ENCODE data around the gene LBH. TPM values are rescaled to one million over a fixed set of nuclear protein-coding genes. Genes with fewer than 3 reads are reported as not detected.

Gene LBH
- total RNA-seq, 1 donor from 2014 or later = 74.7 TPM

DNA sequence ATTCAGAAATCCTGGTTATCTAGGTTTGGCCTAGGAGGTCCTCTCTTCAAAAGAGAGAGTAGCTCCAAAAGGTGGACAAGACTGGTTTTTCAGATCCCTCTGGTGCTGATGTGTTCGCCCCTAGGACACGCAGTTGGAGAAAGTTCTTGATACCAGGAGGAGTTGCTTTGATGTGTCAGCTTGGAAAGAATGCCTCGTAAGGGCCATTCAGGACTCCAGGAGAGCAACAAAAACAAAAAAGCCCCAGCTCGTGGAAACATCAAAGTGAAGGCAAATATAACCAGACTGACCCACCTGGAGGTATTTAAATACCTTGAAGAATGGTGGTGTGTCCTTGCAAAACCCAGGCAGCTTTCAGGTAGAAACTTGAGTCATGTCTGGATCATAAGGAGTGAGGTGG lies 12.5 kb upstream of the LBH start:
- Mint-ChIP-seq H3K4me1 (ENCODE audit: unreplicated experiment) (peaks cover 3% of the 10 kb centered on the region), H3K9me3 (ENCODE audit: unreplicated experiment) (no peaks in the 10 kb centered on the region), H3K4me3 (ENCODE audit: unreplicated experiment) (no peak overlapping the region), H3K36me3 (ENCODE audit: unreplicated experiment) (no peaks in the 10 kb centered on the region), H3K27me3 (ENCODE audit: unreplicated experiment) (peaks cover 3% of the 10 kb centered on the region), H3K27ac (ENCODE audit: unreplicated experiment) (no peak overlapping the region)
- TF ChIP-seq, protein P1, sequence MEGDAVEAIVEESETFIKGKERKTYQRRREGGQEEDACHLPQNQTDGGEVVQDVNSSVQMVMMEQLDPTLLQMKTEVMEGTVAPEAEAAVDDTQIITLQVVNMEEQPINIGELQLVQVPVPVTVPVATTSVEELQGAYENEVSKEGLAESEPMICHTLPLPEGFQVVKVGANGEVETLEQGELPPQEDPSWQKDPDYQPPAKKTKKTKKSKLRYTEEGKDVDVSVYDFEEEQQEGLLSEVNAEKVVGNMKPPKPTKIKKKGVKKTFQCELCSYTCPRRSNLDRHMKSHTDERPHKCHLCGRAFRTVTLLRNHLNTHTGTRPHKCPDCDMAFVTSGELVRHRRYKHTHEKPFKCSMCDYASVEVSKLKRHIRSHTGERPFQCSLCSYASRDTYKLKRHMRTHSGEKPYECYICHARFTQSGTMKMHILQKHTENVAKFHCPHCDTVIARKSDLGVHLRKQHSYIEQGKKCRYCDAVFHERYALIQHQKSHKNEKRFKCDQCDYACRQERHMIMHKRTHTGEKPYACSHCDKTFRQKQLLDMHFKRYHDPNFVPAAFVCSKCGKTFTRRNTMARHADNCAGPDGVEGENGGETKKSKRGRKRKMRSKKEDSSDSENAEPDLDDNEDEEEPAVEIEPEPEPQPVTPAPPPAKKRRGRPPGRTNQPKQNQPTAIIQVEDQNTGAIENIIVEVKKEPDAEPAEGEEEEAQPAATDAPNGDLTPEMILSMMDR (IDR thresholded peaks at IDR 0.05) = no peak
- no peak for DNase-seq (ENCODE audit: extremely low spot score, unreplicated experiment)

DNA sequence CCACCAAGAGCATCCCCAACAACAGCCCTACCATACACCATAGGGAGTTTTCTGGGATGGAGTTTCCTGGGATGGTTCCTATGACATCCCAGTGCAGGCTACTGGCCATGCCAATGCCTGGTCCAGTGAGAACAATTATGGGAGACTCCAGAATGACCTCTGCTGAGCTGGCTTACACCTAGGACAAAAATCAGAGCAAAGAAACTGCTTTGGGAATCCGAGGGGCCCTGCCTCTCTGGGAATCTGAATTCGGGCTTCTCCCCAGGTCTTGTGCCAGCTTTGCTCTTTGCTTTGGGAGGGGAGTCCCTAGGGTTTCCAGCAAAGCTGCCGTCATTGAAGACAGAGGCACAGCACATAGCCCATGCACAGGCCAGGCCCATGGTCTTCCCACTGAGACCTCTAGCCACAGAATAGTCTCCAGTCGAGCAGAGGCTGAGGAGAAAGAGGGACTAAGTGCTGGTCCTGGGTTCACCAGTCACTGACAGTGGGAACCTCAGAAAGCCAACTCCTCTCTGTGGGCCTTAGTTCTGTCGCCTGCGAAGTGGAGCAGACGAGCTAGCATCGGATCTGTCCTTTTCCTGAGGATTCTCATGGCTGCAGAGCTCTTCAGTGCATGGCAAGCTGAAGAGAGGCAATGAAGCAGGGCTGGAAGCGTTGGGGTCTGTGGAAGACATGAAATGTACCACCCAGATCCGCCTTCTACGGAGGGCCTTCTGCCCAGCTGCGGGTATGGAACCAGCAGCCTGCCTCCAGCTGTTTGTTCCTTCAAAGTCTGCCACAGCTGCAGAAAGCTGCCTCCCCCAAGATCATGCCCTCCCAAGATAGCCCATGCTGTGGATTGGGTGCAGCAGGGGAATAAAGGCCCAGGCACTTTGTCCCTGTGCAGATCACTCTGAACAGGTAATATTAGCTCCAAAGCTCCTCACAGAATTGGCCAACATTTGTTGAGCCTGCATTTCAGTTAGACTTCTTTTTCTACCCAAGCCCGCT lies 11.2 kb upstream of the LBH start:
- DNase-seq (ENCODE audit: extremely low spot score, unreplicated experiment) = no peak
- Mint-ChIP-seq H3K27me3 (ENCODE audit: unreplicated experiment) (no peaks in the 10 kb centered on the region), H3K9me3 (ENCODE audit: unreplicated experiment) (no peaks in the 10 kb centered on the region), H3K27ac (ENCODE audit: unreplicated experiment) (no peak overlapping the region), H3K4me3 (ENCODE audit: unreplicated experiment) (no peak overlapping the region), H3K36me3 (ENCODE audit: unreplicated experiment) (no peaks in the 10 kb centered on the region), H3K4me1 (ENCODE audit: unreplicated experiment) (peaks cover 9% of the 10 kb centered on the region)
- TF ChIP-seq, protein P1 (IDR thresholded peaks at IDR 0.05) = no peak

DNA sequence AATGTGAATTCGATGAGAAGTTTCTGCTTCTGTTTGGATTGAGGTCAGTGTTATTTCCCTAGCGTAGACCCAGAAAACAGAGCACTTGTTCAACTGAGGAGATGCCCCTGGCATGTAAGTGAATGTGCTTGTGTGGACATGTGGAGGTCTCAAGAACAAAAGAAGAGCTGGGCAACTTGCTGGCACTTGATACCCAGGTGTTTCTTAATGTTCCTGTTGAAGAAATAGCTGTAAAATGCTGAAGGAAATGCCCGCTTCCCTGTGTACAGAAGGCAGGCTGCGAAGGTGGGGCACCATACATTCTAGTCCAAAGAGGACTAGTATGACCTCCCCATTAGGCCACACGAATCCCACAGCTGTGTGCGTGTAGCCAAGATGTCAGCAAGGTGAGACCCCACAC lies 9.8 kb upstream of the LBH start:
- no peaks in the 10 kb centered on the region for H3K9me3 Mint-ChIP-seq (ENCODE audit: unreplicated experiment)
- no peak overlapping the region for H3K27ac Mint-ChIP-seq (ENCODE audit: unreplicated experiment)
- no peaks in the 10 kb centered on the region for H3K36me3 Mint-ChIP-seq (ENCODE audit: unreplicated experiment)
- H3K4me1 Mint-ChIP-seq (ENCODE audit: unreplicated experiment) = peaks cover 23% of the 10 kb centered on the region
- H3K4me3 Mint-ChIP-seq (ENCODE audit: unreplicated experiment) = no peak overlapping the region
- TF ChIP-seq, protein P1 (IDR thresholded peaks at IDR 0.05) = no peak
- no peaks in the 10 kb centered on the region for H3K27me3 Mint-ChIP-seq (ENCODE audit: unreplicated experiment)
- no peak for DNase-seq (ENCODE audit: extremely low spot score, unreplicated experiment)

DNA sequence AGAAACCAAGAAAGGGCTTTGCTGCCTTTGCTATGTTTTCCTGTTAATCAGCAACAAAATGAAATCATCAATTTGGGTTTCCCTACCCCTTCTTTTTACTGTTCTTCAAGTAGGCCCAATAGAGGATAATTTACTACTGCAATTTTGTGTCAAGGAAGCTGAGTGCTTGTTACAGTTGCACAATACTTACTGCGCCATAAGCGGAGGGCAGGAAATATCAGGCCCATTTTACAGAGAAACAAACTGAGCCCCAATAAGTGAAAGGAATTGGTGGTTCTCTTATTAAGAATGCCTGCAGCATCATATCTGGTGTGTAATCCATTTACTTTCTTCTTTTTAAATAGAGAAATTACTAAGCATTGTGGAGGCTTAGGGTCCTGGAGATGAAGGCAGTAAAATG lies 9.3 kb upstream of the LBH start:
- no peaks in the 10 kb centered on the region for H3K36me3 Mint-ChIP-seq (ENCODE audit: unreplicated experiment)
- TF ChIP-seq, protein P1 (IDR thresholded peaks at IDR 0.05) = no peak
- no peak overlapping the region for H3K4me3 Mint-ChIP-seq (ENCODE audit: unreplicated experiment)
- no peaks in the 10 kb centered on the region for H3K27me3 Mint-ChIP-seq (ENCODE audit: unreplicated experiment)
- DNase-seq (ENCODE audit: extremely low spot score, unreplicated experiment) = no peak
- no peak overlapping the region for H3K27ac Mint-ChIP-seq (ENCODE audit: unreplicated experiment)
- H3K4me1 Mint-ChIP-seq (ENCODE audit: unreplicated experiment) = peaks cover 28% of the 10 kb centered on the region
- no peaks in the 10 kb centered on the region for H3K9me3 Mint-ChIP-seq (ENCODE audit: unreplicated experiment)

DNA sequence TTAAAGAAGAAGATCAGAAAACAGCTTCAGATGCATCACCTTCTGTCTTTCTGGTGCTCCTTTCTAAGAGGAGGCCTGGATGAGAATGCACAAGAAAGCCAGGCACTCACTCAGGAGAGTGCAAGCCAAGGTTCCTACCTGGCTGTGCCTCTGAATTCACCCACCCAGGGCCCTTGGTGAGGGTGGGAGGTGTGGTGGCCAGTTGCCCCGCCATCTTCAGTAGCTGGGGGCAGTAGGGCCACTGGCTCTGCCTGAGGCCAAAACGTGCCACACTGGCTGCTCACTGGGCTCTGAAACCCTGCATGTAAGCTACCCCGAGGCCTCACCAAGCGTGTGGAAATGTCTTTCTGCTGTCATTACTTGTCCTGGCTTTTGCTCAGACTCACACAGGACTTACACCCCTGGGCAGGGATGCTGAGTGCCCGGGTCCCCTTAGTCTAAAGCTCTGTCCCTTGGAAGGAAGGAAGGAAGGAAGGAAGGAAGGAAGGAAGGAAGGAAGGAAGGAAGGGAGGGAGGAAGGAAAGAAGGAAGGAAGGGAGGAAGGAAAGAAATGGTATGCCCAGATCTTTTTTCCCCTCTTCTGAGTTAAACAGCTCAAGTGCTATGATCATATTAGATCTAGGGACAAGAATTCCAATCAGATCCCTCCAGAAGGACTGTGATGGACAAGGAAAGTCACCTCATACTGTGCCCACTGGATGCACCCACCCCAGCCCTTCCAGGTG lies 8.5 kb upstream of the LBH start:
- no peak overlapping the region for H3K27ac Mint-ChIP-seq (ENCODE audit: unreplicated experiment)
- TF ChIP-seq, protein P1 (IDR thresholded peaks at IDR 0.05) = no peak
- H3K4me1 Mint-ChIP-seq (ENCODE audit: unreplicated experiment) = peaks cover 28% of the 10 kb centered on the region
- no peaks in the 10 kb centered on the region for H3K36me3 Mint-ChIP-seq (ENCODE audit: unreplicated experiment)
- H3K9me3 Mint-ChIP-seq (ENCODE audit: unreplicated experiment) = no peaks in the 10 kb centered on the region
- H3K4me3 Mint-ChIP-seq (ENCODE audit: unreplicated experiment) = no peak overlapping the region
- no peaks in the 10 kb centered on the region for H3K27me3 Mint-ChIP-seq (ENCODE audit: unreplicated experiment)
- no peak for DNase-seq (ENCODE audit: extremely low spot score, unreplicated experiment)

Measured in osteocyte (in vitro differentiated cells).